WERI-Rb-1 (cell line): Measurements from ENCODE around the gene SIX5.

Experiments
- DNase-seq: peaks from one replicate; pipeline ENCODE4 v3.0.0-alpha.2; 2020
- H3K27ac ChIP-seq: fragments of 250-450 bp; sonication (Bioruptor Pico); 2 replicates; pipeline ENCODE4 v1.5.1; 2020; ENCODE audit warnings: mild to moderate bottlenecking, moderate library complexity
- H3K27me3 ChIP-seq: fragments of 250-450 bp; sonication (Bioruptor Pico); 2 replicates; pipeline ENCODE4 v1.5.1; 2021; ENCODE audit warnings: mild to moderate bottlenecking, low read depth, moderate library complexity; ENCODE audit not compliant: insufficient read depth, severe bottlenecking
- H3K36me3 ChIP-seq: fragments of 250-450 bp; sonication (Bioruptor Pico); 2 replicates; pipeline ENCODE4 v1.5.1; 2020; ENCODE audit warnings: mild to moderate bottlenecking, moderate library complexity
- H3K4me3 ChIP-seq: 2 replicates; pipeline ENCODE4 v1.5.1; 2011; ENCODE audit warnings: low read depth, mild to moderate bottlenecking, control low read depth, low read length
- H3K9me3 ChIP-seq: fragments of 250-450 bp; sonication (Bioruptor Pico); 2 replicates; pipeline ENCODE4 v1.5.1; 2021; ENCODE audit warnings: mild to moderate bottlenecking, moderate library complexity; ENCODE audit not compliant: severe bottlenecking
- CTCF ChIP-seq: IDR thresholded peaks from 2 replicates; pipeline ENCODE4 v1.5.1; 2011; ENCODE audit warnings: low read depth, mild to moderate bottlenecking, control low read depth, inconsistent platforms, low read length

The SIX5 gene

GRCh38 chr19:45814851-45815480, 45.9 kb upstream of the SIX5 start, which contains the start of gene RSPH6A:
Gene RSPH6A, minus strand, starts transcription at chr19:45815308. Its CDS starts 132 bp downstream, at chr19:45815176.
- no peak for TF ChIP-seq CTCF
- peak within 1 kb of the TSS; percentile 46 for H3K4me3 ChIP-seq
- no peaks in the 10 kb centered on the region for H3K27me3 ChIP-seq
- H3K9me3 ChIP-seq: no peaks in the 10 kb centered on the region
- H3K27ac ChIP-seq: peak within 1 kb of the TSS; percentile 41
- DNase-seq: no peak
- no peaks in the 10 kb centered on the region; the same call in 1 of the 2 replicates for H3K36me3 ChIP-seq

GRCh38 chr19:45814166-45814780, 45.2 kb upstream of the SIX5 start:
- Histone ChIP-seq H3K4me3 (no peak overlapping the region), H3K27ac (no peak overlapping the region), H3K27me3 (no peaks in the 10 kb centered on the region), H3K9me3 (no peaks in the 10 kb centered on the region), H3K36me3 (no peaks in the 10 kb centered on the region)
- no peak for DNase-seq
- no peak for TF ChIP-seq CTCF

- Histone ChIP-seq H3K9me3 (no peaks in the 10 kb centered on the region), H3K4me3 (no peak overlapping the region), H3K27ac (no peak overlapping the region), H3K27me3 (no peaks in the 10 kb centered on the region), H3K36me3 (no peaks in the 10 kb centered on the region)
- no peak for TF ChIP-seq CTCF
- DNase-seq: no peak
Measured at GRCh38 chr19:45812297-45812696, 43.2 kb upstream of the SIX5 start.

GRCh38 chr19:45809643-45810159, 40.6 kb upstream of the SIX5 start:
- no peak for TF ChIP-seq CTCF
- DNase-seq: no peak
- Histone ChIP-seq H3K27me3 (no peaks in the 10 kb centered on the region), H3K27ac (no peak overlapping the region), H3K36me3 (no peaks in the 10 kb centered on the region), H3K4me3 (no peak overlapping the region), H3K9me3 (no peaks in the 10 kb centered on the region)

GRCh38 chr19:45805719-45806118, 36.7 kb upstream of the SIX5 start:
- no peak overlapping the region for H3K4me3 ChIP-seq
- DNase-seq: no peak
- H3K27ac ChIP-seq: no peak overlapping the region

More at GRCh38 chr19:45805719-45806118, 36.7 kb upstream of the SIX5 start:
- Histone ChIP-seq H3K27me3 (no peaks in the 10 kb centered on the region), H3K9me3 (no peaks in the 10 kb centered on the region), H3K36me3 (no peaks in the 10 kb centered on the region)
- TF ChIP-seq CTCF: no peak
